Lower lobe of right lung (tissue), 2 donors: ENCODE measurements around the gene GRM7. TPM values are rescaled to one million over a fixed set of nuclear protein-coding genes. Genes with fewer than 3 reads are reported as not detected.
A peak's percentile ranks its signal among the peaks of the same experiment; 100 is the strongest.

Experiments used
- ATAC-seq, 2 donors: fragments of 200-7000 bp; cut with Tn5 transposase; one replicate each; pipeline ENCODE4 v1.9.1; 2020 to 2022; ENCODE audit warnings: mild to moderate bottlenecking in 2 of 2, moderate library complexity in 2 of 2
- DNase-seq: peaks from one replicate; pipeline ENCODE4 v3.0.0-alpha.2; 2020
- H3K27ac ChIP-seq: fragments of 200-600 bp; one replicate; pipeline ENCODE4 v1.8.0; 2022
- H3K27me3 ChIP-seq: fragments of 200-600 bp; one replicate; pipeline ENCODE4 v1.8.0; 2022; ENCODE audit warnings: low read depth
- H3K36me3 ChIP-seq: fragments of 200-600 bp; one replicate; pipeline ENCODE4 v1.8.0; 2022; ENCODE audit warnings: mild to moderate bottlenecking
- H3K4me1 ChIP-seq: fragments of 200-600 bp; one replicate; pipeline ENCODE4 v1.8.0; 2022
- H3K4me3 ChIP-seq: fragments of 200-600 bp; one replicate; pipeline ENCODE4 v1.8.0; 2022; ENCODE audit warnings: mild to moderate bottlenecking
- H3K9me3 ChIP-seq: fragments of 200-600 bp; one replicate; pipeline ENCODE4 v1.8.0; 2022
- CTCF ChIP-seq: fragments of 200-600 bp; IDR thresholded peaks from one replicate; pipeline ENCODE4 v1.8.0; 2022; ENCODE audit warnings: antibody characterized with exemption, mild to moderate bottlenecking
- intact Hi-C: fragments of 100-400 bp; cut with DNase I; formaldehyde crosslinking; loops from one replicate; pipeline ENCODE4 v1.11.0; 2022
- total RNA-seq: library from RNA; stranded (reverse); fragmentation: NEBNext Ultra II Directional; extraction: Animal tissue kit (Norgen Biotek cat#: 25700); gene quantifications from one replicate; pipeline ENCODE4 v1.2.1, GENCODE V29; 2021
- donor health status: DM: no; HTN: yes; CAD: no; lungs with severe emphysema.

The GRM7 gene
- total RNA-seq, 1 donor from 2014 or later: 0.86 TPM

GRCh38 chr3:7759630-7760029 lies 898.7 kb downstream of the GRM7 start:
- H3K27me3 ChIP-seq: no peaks in the 10 kb centered on the region
- H3K36me3 ChIP-seq: no peaks in the 10 kb centered on the region
- no peak overlapping the region for H3K4me3 ChIP-seq
- peak; percentile 45 to 66 for ATAC-seq
- no peaks in the 10 kb centered on the region for H3K4me1 ChIP-seq
- H3K9me3 ChIP-seq: no peaks in the 10 kb centered on the region
- TF ChIP-seq CTCF: no peak
- intact Hi-C loops: no loop called here
- no peak overlapping the region for H3K27ac ChIP-seq
- no peak for DNase-seq

GRCh38 chr3:7760718-7761117 lies 899.8 kb downstream of the GRM7 start:
- Histone ChIP-seq H3K27me3 (no peaks in the 10 kb centered on the region), H3K9me3 (no peaks in the 10 kb centered on the region), H3K4me3 (no peak overlapping the region), H3K27ac (no peak overlapping the region), H3K36me3 (no peaks in the 10 kb centered on the region), H3K4me1 (no peaks in the 10 kb centered on the region)
- ATAC-seq (peak in 1 of 2 donors; percentile 47), DNase-seq (no peak)
- intact Hi-C loops: no loop called here
- TF ChIP-seq CTCF: no peak

- Histone ChIP-seq H3K4me1 (no peaks in the 10 kb centered on the region), H3K27me3 (no peaks in the 10 kb centered on the region), H3K27ac (no peak overlapping the region), H3K36me3 (no peaks in the 10 kb centered on the region), H3K9me3 (no peaks in the 10 kb centered on the region), H3K4me3 (no peak overlapping the region)
- DNase-seq (no peak), ATAC-seq (no peak)
- intact Hi-C loops: no loop called here
- no peak for TF ChIP-seq CTCF
Measured at GRCh38 chr3:7764115-7764514, 903.2 kb downstream of the GRM7 start.

GRCh38 chr3:7766530-7766929 lies 905.6 kb downstream of the GRM7 start:
- intact Hi-C loops: no loop called here
- Histone ChIP-seq H3K4me3 (no peak overlapping the region), H3K27me3 (no peaks in the 10 kb centered on the region), H3K4me1 (no peaks in the 10 kb centered on the region), H3K36me3 (no peaks in the 10 kb centered on the region), H3K9me3 (no peaks in the 10 kb centered on the region), H3K27ac (no peak overlapping the region)
- ATAC-seq (no peak), DNase-seq (no peak)
- TF ChIP-seq CTCF: no peak

GRCh38 chr3:7779331-7779730 lies 918.4 kb downstream of the GRM7 start:
- intact Hi-C loops: no loop called here
- no peak overlapping the region for H3K4me3 ChIP-seq
- no peaks in the 10 kb centered on the region for H3K9me3 ChIP-seq
- no peak for TF ChIP-seq CTCF
- H3K27me3 ChIP-seq: no peaks in the 10 kb centered on the region
- H3K4me1 ChIP-seq: no peaks in the 10 kb centered on the region
- ATAC-seq (no peak), DNase-seq (no peak)
- no peaks in the 10 kb centered on the region for H3K36me3 ChIP-seq
- H3K27ac ChIP-seq: no peak overlapping the region

- Histone ChIP-seq H3K4me1 (no peaks in the 10 kb centered on the region), H3K27ac (no peak overlapping the region), H3K36me3 (no peaks in the 10 kb centered on the region), H3K9me3 (no peaks in the 10 kb centered on the region), H3K27me3 (no peaks in the 10 kb centered on the region), H3K4me3 (no peak overlapping the region)
- intact Hi-C loops: no loop called here
- no peak for TF ChIP-seq CTCF
- DNase-seq (no peak), ATAC-seq (no peak)
Measured at GRCh38 chr3:7781395-7781794, 920.5 kb downstream of the GRM7 start.
